H1 (cell line): ENCODE data around the gene TOP2B. TPM values are rescaled to one million over a fixed set of nuclear protein-coding genes. Genes with fewer than 3 reads are reported as not detected.

Source experiments
- ASH2L ChIP-seq: fragments of 200-600, 300-600 bp; sonication (generic); IDR thresholded peaks from one replicate; pipeline ENCODE4 v1.7.1; 2017; ENCODE audit warnings: low read length
- E2F6 ChIP-seq: IDR thresholded peaks from 2 replicates; pipeline ENCODE4 v1.6.1; 2012; ENCODE audit warnings: inconsistent platforms
- HDAC2 ChIP-seq, 2 experiments: fragments of 300-600 bp in 1 of 2; sonication (generic) in 1 of 2; IDR thresholded peaks; 2 replicates each; pipeline ENCODE4 v1.6.1; 2011 to 2012; ENCODE audit warnings: low read depth in 2 of 2, low read length in 2 of 2, mild to moderate bottlenecking in 2 of 2, moderate library complexity in 2 of 2, borderline replicate concordance in 1 of 2, inconsistent platforms in 1 of 2
- KDM1A ChIP-seq: fragments of 200-600, 300-600 bp; sonication (generic); IDR thresholded peaks from 2 replicates; pipeline ENCODE4 v1.7.1; 2016; ENCODE audit warnings: mild to moderate bottlenecking, low read length, borderline replicate concordance
- KDM5A ChIP-seq: fragments of 200-600 bp; IDR thresholded peaks from 2 replicates; pipeline ENCODE4 v1.7.1; 2012; ENCODE audit warnings: mild to moderate bottlenecking, low read length, inconsistent platforms, mixed read lengths
- RBBP5 ChIP-seq: IDR thresholded peaks from 2 replicates; pipeline ENCODE4 v1.7.1; 2012; ENCODE audit warnings: low read depth, mild to moderate bottlenecking, inconsistent platforms, low read length, moderate library complexity, borderline replicate concordance
- SUZ12 ChIP-seq: fragments of 200-600 bp; sonication (generic); IDR thresholded peaks from 2 replicates; pipeline ENCODE4 v1.6.1; 2012; ENCODE audit warnings: mild to moderate bottlenecking, inconsistent platforms, low read length, moderate library complexity, mixed read lengths
- polyA plus RNA-seq, 7 experiments: library from polyadenylated mRNA; depleted of rRNA in 3 of 7; stranded (reverse) in 5 of 7; unstranded in 2 of 7; fragments of >200 nt in 5 of 7; fragments of 200-250 nt in 2 of 7; gene quantifications; 1 replicate in 5 of 7; 2 replicates in 1 of 7; 4 replicates in 1 of 7; pipeline versions ENCODE4 v1.2.1 to v1.2.3, GENCODE V29; 2011 to 2013; ENCODE audit warnings: missing spikeins in 2 of 7, mixed read lengths in 2 of 7
- total RNA-seq: library from RNA; stranded (reverse); fragmentation: NEBNext Ultra II Directional; extraction: Animal tissue kit (Norgen Biotek cat#: 25700); gene quantifications from 2 replicates; pipeline ENCODE4 v1.2.1, GENCODE V29; 2021

TOP2B gene
- total and polyA plus RNA-seq, 2 of the 8 experiments (the other 6 are each of a cell fraction or from before 2014, with no cell fraction given): 34.9 to 206 TPM

DNA sequence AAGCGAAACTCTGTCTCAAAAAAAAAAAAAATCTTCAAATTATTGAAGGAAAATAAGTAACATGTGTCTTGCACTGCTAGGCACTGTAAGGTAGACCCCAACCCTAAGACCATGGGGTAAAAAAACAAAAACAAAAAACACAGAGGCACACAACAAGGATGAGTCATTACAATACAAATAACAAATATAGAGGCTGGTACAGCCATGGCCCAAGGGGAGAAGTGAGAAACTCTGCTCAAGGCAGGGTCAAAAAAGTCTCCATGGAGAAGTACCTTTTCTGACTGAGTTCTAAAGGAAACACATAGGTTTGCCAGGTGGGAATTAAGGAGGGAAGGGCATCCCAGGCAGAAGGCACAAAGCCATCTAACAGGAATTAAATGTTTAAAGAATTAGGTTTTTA is 54.5 kb downstream of the TOP2B start (continued):
- TF ChIP-seq E2F6 (no peak), KDM1A (no peak), ASH2L (no peak), HDAC2 (IDR thresholded peaks at IDR 0.05; ENCODE audit: borderline replicate concordance in 1 of 2, low read depth in 2 of 2, low read length in 2 of 2) (no peak), SUZ12 (no peak), RBBP5 (no peak), KDM5A (no peak)
